SW480 (cell line): ENCODE data around the gene CACNA2D3.

ENCODE experiments used
- DNase-seq: peaks from one replicate; pipeline ENCODE4 v3.0.0-alpha.2; 2016; ENCODE audit warnings: low spot score

CACNA2D3 gene

GRCh38 chr3:54676087-54676486, 553.7 kb downstream of the CACNA2D3 start:
- no peak for DNase-seq

- no peak for DNase-seq
These were observed 559.4 kb downstream of the CACNA2D3 start for GRCh38 chr3:54681706-54682105.

- no peak for DNase-seq
These were observed 562.9 kb downstream of the CACNA2D3 start for GRCh38 chr3:54685213-54685612.

GRCh38 chr3:54691289-54691771, 569.0 kb downstream of the CACNA2D3 start:
- DNase-seq: no peak

GRCh38 chr3:54696313-54696712, 574.0 kb downstream of the CACNA2D3 start:
- peak; percentile 81 for DNase-seq

GRCh38 chr3:54698054-54698453, 575.7 kb downstream of the CACNA2D3 start:
- DNase-seq: peak; percentile 22

- DNase-seq: no peak
These were observed 581.6 kb downstream of the CACNA2D3 start for GRCh38 chr3:54703923-54704322.

- DNase-seq: no peak
These were observed 583.4 kb downstream of the CACNA2D3 start for GRCh38 chr3:54705730-54706129.

GRCh38 chr3:54706738-54707137, 584.4 kb downstream of the CACNA2D3 start:
- no peak for DNase-seq

GRCh38 chr3:54709785-54710184, 587.4 kb downstream of the CACNA2D3 start:
- no peak for DNase-seq

- no peak for DNase-seq
These were observed 588.6 kb downstream of the CACNA2D3 start for GRCh38 chr3:54710954-54711353.

GRCh38 chr3:54712539-54712938, 590.2 kb downstream of the CACNA2D3 start:
- DNase-seq: no peak

- DNase-seq: no peak
These were observed 590.7 kb downstream of the CACNA2D3 start for GRCh38 chr3:54713031-54713430.

GRCh38 chr3:54713455-54713854, 591.1 kb downstream of the CACNA2D3 start:
- DNase-seq: no peak

- DNase-seq: no peak
These were observed 591.7 kb downstream of the CACNA2D3 start for GRCh38 chr3:54714035-54714434.

GRCh38 chr3:54717506-54717905, 595.2 kb downstream of the CACNA2D3 start:
- DNase-seq: no peak

- no peak for DNase-seq
These were observed 597.6 kb downstream of the CACNA2D3 start for GRCh38 chr3:54719914-54720313.

- no peak for DNase-seq
These were observed 598.3 kb downstream of the CACNA2D3 start for GRCh38 chr3:54720604-54721003.

- DNase-seq: no peak
These were observed 609.5 kb downstream of the CACNA2D3 start for GRCh38 chr3:54731732-54732445.

- no peak for DNase-seq
These were observed 611.0 kb downstream of the CACNA2D3 start for GRCh38 chr3:54733106-54734006.

GRCh38 chr3:54736459-54736858, 614.1 kb downstream of the CACNA2D3 start:
- DNase-seq: no peak

GRCh38 chr3:54743755-54744154, 621.4 kb downstream of the CACNA2D3 start:
- no peak for DNase-seq

- DNase-seq: no peak
These were observed 621.9 kb downstream of the CACNA2D3 start for GRCh38 chr3:54744291-54744690.
